ENCODE data around the gene PPP1R37.

- TF ChIP-seq EZH2 (IDR thresholded peaks at IDR 0.05; ENCODE audit: low read length, missing control alignments), result no peak
- no peak for TF ChIP-seq CTCF (conservative IDR thresholded peaks at IDR 0.05 in 1 of 2, IDR thresholded peaks at IDR 0.05 in 1 of 2; ENCODE audit: low read depth in 1 of 2, low read length in 2 of 2)
Observed at GRCh38 chr19:45091031-45091923, 1.7 kb upstream of the PPP1R37 start.

All from fibroblast of lung (primary cell).